HL-60/S4 treated with retinoic acid at 250 ng/mL for 4 days and 3 days (cell line): ENCODE measurements around the gene EEF2K.

Experiments used
- in situ Hi-C: fragments of 300-500 bp; cut with MboI; formaldehyde crosslinking; loops from 2 replicates; pipeline ENCODE4 v1.7.0; 2022; ENCODE audit warnings: low sequenced_read_pairs

The EEF2K gene

DNA sequence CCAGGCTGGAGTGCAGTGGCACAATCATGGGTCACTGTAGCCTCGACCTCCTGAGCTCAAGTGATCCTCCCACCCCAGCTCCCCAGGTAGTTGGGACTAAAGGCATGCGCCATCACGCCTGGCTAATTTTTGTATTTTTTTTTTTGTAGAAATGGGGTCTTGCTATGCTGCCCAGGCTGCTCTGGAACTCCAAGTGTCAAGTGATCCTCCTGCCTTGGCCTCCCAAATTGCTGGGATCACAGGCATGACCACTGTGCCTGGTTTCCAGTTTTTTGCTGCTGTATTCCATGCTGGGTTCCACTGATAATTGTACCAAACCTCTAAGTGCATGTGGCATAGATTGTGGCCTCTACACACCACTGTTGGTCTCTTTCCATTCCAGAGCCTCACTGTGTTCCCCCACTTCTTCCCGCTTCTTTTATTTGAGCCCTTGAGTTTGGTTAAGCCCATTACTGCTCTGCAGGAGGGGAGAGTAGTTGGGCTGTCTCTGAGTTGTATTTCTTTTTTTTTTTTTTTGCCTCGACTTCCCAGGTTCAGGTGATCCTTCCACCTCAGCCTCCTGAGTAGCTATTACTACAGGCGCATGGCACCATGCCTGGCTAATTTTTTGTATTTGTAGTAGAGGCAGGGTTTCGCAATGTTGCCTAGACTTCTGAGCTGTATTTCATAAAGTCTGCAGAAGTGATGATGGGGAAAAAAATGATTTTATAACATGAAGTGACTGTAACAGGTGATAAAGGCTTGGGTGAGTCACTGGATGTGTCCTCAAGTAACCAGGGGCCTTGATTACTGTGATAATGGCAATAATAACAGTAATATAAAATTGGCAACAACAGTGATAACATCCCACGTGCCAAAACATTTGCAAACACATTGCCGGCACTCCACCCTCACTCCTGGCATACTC is 30.0 kb downstream of the EEF2K start:
- in situ Hi-C loops = no loop called here

DNA sequence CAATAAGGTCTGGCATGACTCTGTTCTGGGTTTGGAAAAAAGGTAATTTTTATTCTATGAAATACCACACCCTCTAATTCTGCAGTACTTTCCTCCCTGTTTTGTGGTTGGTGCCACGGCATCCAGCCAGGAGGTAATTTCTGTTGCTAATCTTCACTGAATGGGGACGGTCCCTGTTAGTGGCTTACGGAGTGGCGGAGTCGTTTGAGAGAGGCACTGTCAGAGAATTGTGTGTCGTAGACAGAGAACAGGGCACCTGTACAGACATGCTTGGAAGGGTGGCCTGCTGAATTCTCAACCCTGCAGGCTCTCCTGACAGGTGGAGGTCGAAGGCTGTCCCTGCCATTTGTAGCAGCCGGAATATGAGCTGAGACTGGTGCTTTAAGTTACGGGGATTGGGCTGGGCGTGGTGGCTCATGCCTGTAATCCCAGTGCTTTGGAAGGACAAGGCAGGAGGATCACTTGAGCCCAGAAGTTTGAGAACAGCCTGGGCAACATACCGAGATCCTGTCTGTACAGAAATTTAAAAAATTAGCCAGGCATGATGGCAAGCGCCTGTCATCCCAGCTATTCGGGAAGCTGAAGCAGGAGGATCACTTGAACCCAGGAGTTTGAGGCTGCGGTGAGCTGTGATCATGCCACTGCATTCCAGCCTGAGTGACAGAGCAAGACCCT is 33.2 kb downstream of the EEF2K start:
- in situ Hi-C loops = no loop called here

DNA sequence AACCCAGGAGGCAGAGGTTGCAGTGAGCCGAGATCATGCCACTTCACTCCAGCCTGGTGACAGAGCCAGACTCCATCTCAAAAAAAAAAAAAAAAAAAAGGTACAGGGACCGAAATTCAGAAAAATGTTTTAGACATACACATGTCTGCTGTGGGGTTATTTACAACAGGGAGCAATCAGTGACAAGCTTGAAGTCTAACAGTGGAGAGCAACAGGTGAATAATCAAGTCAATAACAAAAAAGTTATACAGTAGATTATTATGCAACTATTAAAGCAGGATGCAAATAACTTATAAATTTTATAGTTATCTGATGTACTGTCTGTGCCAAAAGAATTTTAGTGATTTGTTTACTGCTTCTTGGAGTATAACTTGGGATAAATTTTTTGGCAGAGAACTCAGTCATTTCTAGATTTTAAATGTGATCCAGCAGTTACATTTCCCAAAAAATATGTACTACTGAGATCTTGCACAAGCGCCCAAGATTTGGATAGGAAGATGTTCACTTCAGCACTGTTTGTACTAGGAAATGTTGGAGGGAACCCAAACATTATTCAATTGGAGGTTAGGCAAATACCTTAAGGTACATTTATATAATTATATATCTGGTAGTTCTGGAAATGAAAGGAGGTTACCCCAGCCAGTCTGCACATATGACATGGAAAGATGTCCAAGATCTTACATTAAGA is 34.1 kb downstream of the EEF2K start:
- in situ Hi-C loops = no loop called here

DNA sequence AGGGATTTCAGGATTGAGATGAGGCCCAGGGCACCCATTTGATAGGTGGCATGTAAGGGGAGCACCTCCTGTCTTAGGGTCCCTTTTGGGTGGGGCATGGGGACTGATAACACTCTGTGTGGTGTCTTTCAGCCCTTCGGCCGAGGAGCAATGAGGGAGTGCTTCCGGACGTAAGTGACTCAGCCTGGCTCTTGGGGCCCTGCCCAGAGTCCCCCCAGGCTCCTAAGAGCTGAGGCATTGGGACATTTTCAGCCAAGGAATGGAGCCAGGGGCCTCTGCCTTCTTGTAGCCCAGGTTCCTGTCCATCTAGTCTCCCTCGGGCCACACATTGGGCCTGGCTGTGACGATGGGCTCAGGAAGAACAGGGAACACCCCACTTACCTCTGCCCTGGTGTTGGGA is 44.4 kb downstream of the EEF2K start:
- in situ Hi-C loops = no loop called here

DNA sequence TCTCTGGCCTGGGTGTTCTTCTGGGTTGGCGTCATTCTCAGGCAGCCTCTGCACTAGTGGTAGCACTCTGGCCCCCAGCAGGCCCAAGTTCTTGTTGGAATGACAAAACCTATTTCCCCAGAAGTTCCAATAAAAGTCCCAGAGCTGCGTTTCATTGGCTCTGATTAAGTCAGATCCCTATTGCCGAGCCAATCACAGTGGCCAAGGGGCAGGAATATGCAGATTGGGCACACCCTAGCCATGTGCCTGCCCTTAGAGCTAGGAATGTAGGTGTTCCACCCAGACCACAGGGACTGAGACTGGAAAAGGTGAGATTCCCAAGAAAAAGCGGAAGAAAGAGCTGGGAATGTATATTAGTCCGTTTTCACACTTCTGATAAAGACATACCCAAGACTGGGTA is 46.2 kb downstream of the EEF2K start:
- in situ Hi-C loops = no loop called here

DNA sequence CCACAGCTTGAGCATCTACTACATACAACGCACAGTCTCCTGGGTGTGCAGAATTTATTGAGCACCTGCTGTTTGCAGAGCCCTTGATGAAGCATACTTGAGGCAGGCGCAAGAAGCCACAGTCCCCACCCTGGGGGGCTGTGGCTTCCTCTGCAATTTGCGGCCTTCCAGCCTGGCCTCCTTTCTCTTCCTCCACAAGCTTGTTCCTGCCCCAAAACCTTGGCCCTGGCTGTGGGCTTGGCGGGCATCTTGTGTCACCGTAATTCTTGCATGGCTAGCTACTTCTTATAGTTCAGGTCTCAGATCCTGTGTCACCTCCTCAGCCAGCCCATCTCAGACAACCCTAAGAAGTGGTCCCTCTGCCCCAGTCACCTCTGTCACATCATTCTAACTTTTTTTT is 47.2 kb downstream of the EEF2K start:
- in situ Hi-C loops = no loop called here

DNA sequence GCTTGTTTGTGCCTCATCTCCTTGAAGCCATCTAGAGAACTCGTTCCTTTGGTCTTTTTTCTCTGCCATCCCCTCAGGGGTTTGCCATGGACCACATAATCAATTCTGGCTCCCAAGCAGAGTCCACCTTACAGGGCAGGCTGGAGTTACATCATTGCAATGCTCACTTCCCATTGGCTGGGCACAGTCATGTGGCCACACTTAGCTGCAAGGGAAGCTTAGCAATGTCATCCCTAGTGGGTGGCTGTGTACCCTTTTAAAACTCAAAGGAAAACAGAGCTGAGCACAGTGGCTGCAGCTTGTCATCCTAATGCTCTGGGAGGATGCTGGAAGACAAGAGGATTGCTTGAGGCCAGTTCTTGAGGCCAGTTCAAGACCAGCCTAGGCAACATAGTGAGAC is 49.3 kb downstream of the EEF2K start:
- in situ Hi-C loops = no loop called here

DNA sequence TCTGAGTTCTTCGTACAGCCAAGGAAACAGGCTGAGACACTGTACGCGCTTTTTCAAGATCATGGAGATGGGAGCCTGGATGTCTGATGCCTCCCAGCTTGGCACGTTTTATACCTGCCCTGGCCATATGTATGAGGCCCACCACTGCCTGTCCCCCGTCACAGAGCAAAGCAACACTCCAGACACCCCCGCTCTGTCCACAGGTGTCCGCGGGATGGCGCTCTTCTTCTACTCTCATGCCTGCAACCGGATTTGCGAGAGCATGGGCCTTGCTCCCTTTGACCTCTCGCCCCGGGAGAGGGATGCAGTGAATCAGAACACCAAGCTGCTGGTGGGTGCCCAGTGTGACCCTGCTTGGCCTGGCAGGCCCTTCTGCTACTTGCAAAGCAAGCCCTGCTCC is 51.4 kb downstream of the EEF2K start:
- in situ Hi-C loops = no loop called here

DNA sequence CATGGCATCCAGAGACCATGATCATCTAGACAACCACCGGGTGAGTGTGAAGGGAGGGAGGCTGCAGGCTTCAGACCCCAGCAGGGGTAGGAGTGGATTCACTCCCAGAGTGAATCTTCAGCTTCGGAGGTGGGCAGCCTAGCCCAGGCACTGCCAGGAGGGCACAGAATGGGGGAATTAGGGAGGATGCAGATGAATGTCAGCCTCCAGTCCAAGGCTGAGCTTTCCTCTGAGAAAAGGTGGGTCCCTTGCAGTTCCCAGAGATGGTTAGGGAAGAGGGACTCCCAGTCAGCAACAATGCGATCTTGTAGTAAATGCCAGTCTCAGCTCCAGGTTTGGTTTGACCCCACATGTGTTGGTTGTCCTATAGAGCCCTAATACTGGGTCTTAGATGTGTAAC is 54.4 kb downstream of the EEF2K start:
- in situ Hi-C loops = no loop called here

DNA sequence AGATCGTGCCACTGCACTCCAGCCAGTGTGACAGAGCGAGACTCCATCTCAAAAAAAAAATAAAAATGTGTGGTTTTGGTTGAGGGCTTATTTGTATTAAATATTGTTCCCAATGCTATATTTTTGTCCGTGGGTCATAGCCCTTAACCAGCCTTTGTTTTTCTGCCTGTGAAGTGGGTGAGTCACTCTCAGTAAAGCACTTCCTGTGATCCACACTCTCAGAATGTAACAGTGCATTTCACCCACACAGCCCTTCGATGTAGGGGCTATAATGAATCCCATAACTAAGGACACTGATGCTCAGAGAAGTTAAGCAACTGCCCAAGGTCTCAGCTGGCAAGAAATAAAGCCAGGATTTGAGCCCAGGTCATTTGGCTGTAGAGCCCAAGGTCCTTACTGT is 56.4 kb downstream of the EEF2K start:
- in situ Hi-C loops = no loop called here

DNA sequence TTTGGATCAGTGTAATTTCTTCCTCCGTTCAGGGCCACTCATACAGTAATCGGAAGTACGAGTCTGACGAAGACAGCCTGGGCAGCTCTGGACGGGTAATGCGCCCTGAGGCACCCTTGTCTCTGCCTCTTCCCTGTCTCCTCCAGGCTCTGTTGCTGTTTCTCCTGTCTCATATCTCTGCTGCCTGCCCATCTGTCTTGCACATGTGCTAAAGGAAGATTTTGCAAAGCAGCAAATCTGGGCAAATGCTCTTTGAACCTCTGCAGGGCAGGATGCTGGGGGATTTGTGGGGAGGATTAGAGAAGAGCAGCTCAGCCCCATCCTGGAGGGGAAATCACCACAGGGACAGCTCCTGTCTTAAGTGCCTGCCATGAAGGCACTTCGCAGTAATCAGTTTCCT is 58.7 kb downstream of the EEF2K start:
- in situ Hi-C loops = no loop called here

DNA sequence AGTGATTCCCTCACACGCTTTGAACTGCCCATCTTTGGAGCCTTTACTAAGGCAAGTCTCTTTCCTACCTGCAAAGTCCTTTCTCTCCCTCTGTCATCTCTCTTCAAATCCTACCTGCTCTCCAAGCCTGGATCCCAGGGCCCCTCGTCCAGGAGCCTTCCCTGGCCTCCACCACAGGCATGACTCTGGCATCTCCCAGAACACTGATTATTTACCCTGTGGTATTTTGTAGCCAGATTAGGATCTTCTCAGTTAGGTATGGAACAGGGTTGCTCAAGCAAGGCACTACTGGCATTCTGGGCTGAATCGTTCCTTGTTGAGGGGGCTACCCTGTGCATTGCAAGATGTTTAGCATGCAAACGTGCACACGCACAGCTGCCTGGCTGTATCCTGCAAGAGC is 59.3 kb downstream of the EEF2K start:
- in situ Hi-C loops = no loop called here

DNA sequence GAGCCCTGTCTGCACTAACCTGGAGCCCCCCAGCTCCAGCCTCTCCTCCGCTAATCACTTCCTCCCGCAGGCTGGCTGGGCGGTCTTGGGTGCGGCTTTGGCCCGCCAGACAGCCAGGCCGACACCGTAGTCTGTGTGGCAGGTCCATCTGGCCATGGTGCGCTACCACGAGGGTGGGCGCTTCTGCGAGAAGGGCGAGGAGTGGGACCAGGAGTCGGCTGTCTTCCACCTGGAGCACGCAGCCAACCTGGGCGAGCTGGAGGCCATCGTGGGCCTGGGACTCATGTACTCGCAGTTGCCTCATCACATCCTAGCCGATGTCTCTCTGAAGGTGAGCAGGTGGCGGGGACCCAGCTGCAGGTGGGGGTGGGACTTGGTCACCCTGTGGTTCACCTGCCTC is 60.5 kb downstream of the EEF2K start:
- in situ Hi-C loops = no loop called here

DNA sequence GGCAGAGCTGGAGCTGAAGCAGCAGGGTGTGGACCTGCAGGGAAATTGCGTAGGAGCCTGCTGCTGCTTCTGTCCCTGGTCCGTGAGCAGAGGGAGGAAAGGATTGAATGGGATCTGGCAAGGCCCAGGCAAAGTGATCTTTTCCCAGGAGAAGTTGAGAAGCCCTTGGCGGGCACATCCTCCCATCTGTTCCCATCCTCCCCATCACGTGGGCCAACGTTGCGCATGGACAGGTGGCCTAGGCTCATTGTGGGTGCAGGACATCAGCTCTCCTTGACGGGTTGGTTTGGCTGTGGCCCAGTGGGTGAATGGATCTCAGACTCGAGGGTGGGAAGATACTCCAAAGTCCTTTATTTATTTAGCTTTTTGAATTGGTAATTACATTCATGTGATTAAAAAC is 61.7 kb downstream of the EEF2K start:
- in situ Hi-C loops = no loop called here

DNA sequence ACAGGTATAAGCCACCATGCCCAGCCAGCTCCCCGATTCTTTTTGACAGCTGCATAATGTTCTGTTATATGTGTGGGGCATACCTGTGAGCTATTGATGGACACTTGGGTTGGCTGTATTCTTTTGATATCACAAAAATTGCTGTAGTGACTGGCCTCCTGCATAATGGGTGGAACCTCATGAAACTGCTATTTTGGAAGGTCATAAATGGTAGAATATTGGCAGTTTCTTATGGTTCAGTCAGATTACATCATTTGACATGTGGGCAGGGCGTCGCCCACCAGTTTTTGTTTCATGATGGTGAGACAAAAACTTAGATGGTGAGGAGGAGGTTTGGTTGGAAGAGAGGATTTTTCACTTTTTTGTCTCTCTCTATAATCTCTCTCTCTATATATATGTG is 64.4 kb downstream of the EEF2K start:
- in situ Hi-C loops = no loop called here

DNA sequence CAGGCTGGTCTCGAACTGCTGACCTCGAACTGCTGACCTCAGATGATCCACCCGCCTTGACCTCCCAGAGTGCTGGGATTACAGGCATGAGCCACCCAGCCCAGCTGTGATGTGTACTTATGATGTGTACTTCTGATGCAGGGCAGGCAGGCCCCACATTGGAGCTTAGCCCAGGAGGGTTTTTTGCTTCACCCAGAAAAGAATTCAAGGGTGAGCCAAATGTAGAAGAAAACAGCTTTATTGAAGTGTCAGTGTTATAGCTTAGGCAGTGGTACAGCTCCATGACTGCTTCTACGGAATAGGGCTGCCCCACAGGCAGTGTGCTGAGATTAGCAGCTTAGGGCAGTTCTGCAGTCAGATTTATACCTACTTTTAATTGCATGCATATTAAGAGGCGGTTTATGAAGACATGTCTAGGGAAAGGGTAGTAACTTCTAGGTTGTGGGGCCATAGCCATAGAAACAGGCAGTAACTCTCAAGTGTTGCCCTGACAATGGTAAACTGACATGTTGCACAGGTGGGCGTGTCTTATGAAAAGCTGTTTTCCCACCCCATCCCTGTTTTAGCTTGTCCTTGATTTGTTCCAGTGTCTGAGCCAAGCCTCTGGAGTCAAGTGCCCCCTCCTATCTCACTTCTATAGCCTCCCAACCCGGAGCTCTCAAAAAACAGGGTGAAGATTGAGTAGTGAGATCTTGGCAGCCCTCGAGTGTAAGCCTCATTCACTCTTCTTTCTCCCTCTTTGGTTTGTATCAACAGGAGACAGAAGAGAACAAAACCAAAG is 67.0 kb downstream of the EEF2K start:
- in situ Hi-C loops = no loop called here

DNA sequence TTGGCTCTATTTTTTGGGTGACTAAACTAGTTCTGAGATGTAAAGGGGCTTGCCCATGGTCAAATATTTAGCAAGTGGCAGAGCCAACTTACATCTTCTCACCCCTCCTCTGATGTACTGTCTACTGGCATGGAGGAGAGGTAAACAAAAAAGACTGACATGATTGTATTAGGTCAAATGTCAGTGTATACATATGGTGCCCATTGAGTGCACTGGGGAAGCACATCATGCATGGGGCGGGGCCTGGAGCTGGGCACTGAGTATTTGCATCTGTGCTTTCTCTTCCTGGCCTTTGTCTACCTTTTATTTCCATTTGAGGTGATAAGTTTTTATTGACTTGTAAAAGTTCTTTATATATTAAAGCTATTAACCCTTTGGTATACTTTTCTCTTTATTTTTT is 68.8 kb downstream of the EEF2K start:
- in situ Hi-C loops = no loop called here

DNA sequence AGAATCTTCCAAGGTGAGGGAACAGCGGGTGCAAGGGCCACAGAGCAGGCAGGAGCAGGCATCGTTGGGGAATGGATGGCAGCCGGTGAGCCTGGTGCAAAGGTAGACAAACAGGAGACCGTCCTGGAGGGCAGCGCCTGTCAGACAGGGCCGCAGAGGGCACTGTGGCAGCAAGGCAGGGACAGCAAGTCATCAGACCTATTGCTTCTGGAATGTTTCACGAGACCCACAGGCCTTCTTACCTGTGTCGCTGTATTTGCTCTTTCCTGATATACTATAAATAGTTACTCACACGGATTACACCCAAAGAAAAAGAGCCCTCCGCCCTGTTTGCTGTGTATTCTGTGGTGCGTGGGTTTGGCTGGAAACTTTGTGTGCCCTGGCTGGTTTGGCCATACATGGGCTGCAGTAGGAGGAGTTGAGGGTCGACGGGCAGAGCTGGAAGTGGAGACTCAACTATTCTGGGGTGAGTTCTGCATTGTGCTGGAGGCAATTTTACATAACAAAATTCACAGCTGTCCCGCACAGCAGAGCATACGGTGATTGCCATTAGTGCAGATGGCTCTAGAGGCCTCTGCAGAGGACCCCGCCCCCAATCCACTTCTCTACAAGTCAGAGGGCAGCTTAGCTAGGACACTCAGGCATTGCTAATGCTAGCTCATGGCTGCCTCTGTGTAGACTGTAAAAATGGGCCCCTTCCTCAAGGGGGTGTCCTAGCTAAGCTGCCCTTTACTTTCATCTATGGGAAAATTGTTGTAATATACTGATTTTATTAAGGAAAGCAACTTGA is 72.6 kb downstream of the EEF2K start:
- in situ Hi-C loops = no loop called here

DNA sequence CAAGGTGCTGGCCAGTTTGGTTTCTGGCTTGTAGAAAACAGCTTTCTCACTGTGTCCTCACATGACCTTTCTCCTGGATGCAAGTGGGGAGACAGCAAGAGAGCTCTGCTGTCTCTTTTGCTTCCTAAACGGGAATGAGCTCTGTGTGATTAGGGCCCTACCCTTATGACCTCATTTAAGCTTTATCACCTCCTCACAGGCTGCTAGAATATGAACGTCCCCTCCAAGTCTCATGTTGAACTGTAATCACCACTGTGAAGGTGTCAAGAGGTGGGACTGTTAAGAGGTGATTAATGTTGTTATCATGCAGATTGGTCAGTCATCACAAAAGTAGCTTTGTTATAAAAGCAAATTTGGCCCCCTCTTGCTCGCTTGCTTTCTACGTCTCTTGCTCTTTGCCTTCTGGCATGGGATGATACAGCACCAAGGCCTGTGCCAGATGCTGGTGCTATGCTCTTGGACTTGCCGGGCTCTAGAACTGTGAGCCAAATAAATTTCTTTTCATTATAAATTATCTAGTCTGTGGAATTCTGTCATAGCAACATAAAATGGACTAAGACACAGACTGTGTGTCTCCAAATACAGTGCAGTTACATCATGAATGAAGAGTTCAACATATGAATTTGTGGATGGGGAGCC is 76.3 kb downstream of the EEF2K start:
- in situ Hi-C loops = no loop called here

DNA sequence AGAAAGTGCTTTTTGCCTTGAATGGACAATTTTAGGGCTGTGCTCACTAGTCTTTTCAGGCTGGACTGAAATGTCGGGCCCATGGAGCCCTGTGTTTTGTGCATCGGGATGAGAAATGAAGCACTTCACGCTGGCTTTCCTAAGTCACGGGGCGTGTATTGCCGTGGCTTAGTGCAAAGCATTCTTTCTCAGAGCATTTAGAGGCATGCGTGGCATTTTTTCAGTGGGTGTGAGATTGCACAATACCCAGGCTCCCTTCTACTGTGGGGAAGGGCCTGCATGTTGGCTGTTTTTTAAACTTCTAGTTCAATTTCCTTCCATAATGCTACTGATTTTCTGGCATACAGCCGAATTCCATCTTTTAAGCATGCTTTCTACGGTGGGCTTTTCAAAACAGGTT is 78.6 kb downstream of the EEF2K start:
- in situ Hi-C loops = no loop called here
